MG63 (cell line): ENCODE results near the gene GRIN2C. TPM values are rescaled to one million over a fixed set of nuclear protein-coding genes. Genes with fewer than 3 reads are reported as not detected.
"Not testable (repeated sequence)": the region's sequence is repeated elsewhere in the genome, so short reads cannot be mapped to it uniquely, and the experiment has no call there.

ENCODE experiments used
- DNase-seq: peaks from one replicate; pipeline ENCODE4 v3.0.0-alpha.2; 2020
- H3K27me3 ChIP-seq: fragments of 250-450 bp; sonication (Bioruptor Pico); 2 replicates; pipeline ENCODE4 v1.5.1; 2020; ENCODE audit warnings: mild to moderate bottlenecking, moderate library complexity
- H3K36me3 ChIP-seq: fragments of 250-450 bp; sonication (Bioruptor Pico); 2 replicates; pipeline ENCODE4 v1.5.1; 2020; ENCODE audit warnings: mild to moderate bottlenecking, moderate library complexity
- H3K4me3 ChIP-seq: fragments of 250-450 bp; sonication (Bioruptor Pico); 2 replicates; pipeline ENCODE4 v1.5.1; 2020; ENCODE audit warnings: mild to moderate bottlenecking, moderate library complexity
- H3K9me3 ChIP-seq: fragments of 250-450 bp; sonication (Bioruptor Pico); 2 replicates; pipeline ENCODE4 v1.5.1; 2020; ENCODE audit warnings: mild to moderate bottlenecking, moderate library complexity
- total RNA-seq: library from RNA; depleted of rRNA; stranded (reverse); fragments of >200 nt; shearing (Covaris generic); gene quantifications from 2 replicates; pipeline ENCODE4 v1.2.3, GENCODE V29; 2014; ENCODE audit warnings: low replicate concordance; rRNA removed

The GRIN2C gene
- total RNA-seq: not detected in 2 replicates

DNA sequence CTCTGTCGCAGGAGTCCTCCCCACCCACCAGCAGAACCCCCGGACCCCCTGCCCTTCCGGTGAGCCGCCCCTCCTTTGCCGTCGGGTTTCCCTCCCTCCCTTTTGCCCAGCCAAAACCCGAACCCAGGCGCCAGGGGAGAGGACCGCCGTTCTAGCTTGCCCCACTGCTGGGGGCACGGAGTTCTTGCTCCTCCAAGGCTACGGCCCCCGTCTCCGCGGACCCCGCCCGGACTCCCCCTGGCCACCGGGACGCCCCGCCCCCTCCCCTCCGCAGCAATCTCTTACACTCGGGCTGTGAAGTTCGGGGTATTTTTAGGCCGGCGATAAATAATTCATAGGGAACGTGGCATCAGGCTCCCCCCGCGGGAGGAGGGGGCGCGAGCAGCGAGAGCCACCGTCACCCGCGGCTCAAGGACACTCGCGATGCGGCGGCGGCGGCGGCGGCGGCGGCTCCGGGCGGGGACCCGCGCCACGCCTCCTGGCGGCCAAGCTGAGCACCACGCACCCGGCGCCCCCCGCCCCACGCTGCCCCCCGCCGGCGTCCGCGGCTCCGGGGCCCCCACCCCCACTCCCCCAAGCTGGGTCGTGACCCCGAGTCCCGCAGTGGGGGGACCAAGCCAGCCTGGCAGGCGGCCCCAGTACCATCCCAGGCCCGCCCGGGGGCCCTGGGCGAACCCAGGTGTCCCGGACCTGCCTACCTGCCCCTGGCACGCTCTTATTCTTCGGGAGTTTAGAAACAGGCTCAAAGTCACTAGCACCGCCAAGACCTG, at the start of gene GRIN2C:
GRIN2C (minus strand) TSS at position 427 of the 770 bp plus-strand sequence. CDS start 4,793 bp downstream, outside the sequence.
- Histone ChIP-seq H3K9me3 (no peaks in the 10 kb centered on the region), H3K4me3 (no peak within 1 kb of the TSS), H3K27me3 (peaks cover 46% of the 10 kb centered on the region), H3K36me3 (0 out of 2 replicates have a peak, but pooled peaks cover 3% of the 10 kb centered on the region)
- DNase-seq: no peak

DNA sequence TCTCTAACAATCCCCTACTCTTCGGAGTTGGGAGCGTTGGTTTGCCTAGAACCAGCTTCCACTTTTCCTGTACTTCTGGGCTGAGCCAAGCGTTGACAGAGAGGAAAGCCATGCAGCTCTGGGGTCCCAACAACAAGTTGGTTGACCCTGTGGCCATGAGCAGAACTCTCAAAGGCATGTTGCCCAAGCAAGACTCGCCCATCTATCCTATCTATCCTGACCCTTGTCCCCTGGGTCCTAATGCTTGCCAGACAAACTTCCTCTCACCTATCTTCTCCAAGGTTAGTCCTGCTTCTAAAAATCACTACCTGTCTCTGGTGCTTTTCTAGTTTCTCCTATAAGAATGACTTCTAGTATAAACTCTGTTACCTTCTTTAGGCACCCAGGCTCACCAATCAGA, 49.4 kb upstream of the GRIN2C start:
- H3K27me3 ChIP-seq, H3K9me3 ChIP-seq, H3K4me3 ChIP-seq, H3K36me3 ChIP-seq, DNase-seq: not testable (repeated sequence)

DNA sequence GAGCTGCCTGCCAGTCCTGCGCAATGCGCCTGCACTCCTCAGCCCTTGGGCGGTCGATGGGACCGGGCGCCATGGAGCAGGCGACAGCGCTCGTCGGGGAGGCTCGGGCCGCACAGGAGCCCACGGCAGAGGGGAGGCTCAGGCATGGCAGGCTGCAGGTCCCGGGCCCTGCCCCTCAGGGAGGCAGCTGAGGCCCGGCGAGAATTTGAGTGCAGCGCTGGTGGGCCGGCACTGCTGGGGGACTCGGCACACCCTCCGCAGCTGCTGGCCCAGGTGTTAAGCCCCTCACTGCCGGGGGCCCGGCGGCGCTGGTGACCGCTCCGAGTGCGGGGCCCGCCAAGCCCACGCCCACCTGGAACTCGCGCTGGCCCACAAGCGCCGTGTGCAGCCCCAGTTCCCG, 47.3 kb upstream of the GRIN2C start:
- Histone ChIP-seq H3K9me3 (peaks cover 4% of the 10 kb centered on the region; the same call in 1 of the 2 replicates), H3K27me3 (peaks cover 4% of the 10 kb centered on the region; the same call in 1 of the 2 replicates), H3K4me3 (no peak overlapping the region), H3K36me3 (no peaks in the 10 kb centered on the region)
- no peak for DNase-seq

DNA sequence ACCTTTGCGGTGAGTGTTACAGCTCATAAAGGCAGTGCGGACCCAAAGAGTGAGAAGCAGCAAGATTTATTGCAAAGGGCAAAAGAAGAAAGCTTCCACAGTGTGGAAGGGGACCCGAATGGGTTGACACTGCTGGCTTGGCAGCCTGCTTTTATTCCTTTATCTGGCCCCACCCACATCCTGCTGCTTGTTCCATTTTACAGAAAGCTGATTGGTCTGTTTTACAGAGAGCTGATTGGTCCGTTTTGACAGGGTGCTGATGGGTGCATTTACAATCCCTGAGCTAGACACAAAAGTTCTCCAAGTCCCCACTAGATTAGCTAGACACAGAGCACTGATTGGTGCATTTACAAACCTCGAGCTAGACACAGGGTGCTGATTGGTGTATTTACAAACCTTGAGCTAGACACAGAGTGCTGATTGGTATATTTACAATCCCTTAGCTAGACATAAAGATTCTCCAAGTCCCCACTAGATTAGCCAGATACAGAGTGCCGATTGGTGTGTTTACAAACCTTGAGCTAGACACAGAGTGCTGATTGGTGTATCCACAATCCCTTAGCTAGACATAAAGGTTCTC, 46.6 kb upstream of the GRIN2C start:
- DNase-seq: peak; percentile 26
- not testable (repeated sequence) for H3K36me3 ChIP-seq, H3K4me3 ChIP-seq, H3K9me3 ChIP-seq, H3K27me3 ChIP-seq

DNA sequence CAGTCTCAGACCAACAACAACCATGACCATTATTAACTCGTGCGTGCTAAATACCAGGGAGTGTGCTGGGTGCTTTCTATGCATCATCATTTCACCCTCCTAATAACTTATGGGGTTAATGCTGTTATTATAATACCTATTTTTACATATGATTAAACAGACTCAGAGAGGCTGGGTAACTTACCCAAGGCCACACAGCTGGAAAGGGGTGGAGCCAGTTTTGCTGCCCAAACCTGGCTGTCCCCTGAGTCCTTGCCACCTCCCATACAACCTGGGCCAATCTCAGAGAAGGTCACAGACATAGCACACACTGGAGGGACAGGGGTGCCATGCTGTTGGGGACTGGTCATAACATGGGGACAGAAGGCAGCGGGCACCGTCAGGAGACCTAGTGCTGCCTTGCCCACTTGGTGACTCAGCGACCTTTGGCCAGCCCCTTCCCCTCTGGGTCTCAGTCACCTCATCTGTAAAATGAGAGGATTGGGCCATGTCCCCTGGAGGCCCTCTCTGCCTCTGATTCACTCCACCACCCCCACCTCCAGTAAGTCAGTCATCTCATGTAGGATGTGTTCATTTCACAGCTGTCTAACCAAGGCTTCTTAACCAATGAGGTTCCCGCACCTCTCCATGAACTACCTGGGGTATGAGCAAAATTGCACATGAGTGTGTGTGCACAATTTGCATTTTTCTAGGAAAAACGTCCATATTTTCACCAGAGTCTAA, 45.2 kb upstream of the GRIN2C start:
- Histone ChIP-seq H3K4me3 (no peak overlapping the region), H3K27me3 (peaks cover 4% of the 10 kb centered on the region; the same call in 1 of the 2 replicates), H3K9me3 (peaks cover 4% of the 10 kb centered on the region; the same call in 1 of the 2 replicates), H3K36me3 (no peaks in the 10 kb centered on the region)
- no peak for DNase-seq

DNA sequence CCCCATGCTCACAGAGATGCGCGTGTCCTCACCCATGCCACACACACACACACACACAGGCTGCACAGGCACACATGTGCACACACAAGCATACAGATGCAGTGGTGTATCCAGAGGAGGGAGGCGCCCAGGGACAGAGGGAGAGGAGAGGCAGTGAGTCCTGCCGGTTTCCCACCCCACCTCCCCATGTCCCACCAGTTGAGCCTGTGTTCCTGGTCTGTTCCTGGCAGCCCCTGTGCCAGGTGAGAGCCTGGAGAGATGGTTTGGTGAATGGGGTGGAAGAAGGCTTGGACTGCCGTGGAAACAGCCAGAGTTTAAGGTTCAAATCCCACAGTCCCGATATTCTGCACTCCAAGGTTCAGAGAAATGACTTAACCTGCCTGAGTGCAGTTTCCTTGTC, 44.0 kb upstream of the GRIN2C start:
- H3K36me3 ChIP-seq: no peaks in the 10 kb centered on the region
- H3K27me3 ChIP-seq: peaks cover 4% of the 10 kb centered on the region; the same call in 1 of the 2 replicates
- no peak for DNase-seq
- peaks cover 4% of the 10 kb centered on the region; the same call in 1 of the 2 replicates for H3K9me3 ChIP-seq
- H3K4me3 ChIP-seq: no peak overlapping the region

DNA sequence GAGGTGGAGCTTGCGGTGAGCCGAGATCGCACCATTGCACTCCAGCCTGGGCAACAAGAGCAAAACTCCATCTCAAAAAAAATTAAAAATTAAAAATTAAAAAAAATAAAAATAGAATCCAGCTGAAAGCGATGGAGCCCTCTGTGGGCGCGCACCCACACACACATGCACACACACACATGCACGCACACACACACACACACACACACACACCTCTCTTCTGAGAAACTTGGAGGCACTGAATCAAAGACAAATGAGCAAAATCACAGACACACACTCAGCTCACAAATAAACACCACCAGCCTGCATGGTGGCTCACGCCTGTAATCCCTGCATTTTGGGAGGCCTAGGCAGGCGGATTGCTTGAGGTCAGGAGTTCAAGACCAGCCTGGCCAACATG, 43.3 kb upstream of the GRIN2C start:
- H3K36me3 ChIP-seq: no peaks in the 10 kb centered on the region
- H3K27me3 ChIP-seq: peaks cover 4% of the 10 kb centered on the region; the same call in 1 of the 2 replicates
- H3K4me3 ChIP-seq: no peak overlapping the region
- DNase-seq: no peak
- H3K9me3 ChIP-seq: peaks cover 4% of the 10 kb centered on the region; the same call in 1 of the 2 replicates

DNA sequence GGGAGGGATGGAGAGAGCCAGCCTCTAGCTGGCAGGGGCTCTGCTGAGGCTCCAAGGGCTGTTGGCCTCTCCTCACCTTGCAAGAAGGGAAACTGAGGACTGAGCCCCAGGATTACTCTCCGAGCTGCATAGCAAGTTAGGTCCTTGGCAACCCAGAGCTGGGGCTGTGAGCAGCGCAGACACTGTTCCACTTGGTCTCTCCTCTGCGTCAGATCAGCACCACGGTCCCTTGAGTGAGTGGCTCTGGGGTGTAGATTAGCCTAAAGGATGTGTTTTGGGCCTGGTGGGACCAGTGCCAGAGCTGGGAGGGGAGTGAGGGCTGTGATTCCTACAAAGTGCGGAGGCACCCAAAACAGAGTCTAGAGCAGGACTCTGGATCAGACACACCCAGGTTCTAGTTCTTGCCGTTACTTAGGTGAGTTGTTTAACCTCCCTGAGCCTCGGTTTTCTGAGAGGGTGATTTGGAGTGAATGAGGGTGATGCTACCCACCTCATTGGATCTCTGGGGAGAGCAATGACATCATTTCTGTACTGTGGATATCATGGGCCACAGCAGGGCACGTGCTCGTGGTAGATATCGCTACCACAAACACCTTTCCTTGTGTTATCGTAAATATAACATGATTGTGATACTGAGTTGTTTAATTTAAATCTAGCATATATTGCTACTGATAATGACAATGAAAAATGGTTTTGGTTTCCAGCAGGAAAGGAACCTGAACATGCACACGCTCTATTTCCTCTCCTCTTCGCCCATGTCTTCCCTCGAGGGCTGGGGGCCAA, 41.9 kb upstream of the GRIN2C start:
- no peak overlapping the region for H3K4me3 ChIP-seq
- peaks cover 4% of the 10 kb centered on the region for H3K27me3 ChIP-seq
- H3K9me3 ChIP-seq: peaks cover 3% of the 10 kb centered on the region; the same call in 1 of the 2 replicates
- no peaks in the 10 kb centered on the region for H3K36me3 ChIP-seq
- no peak for DNase-seq

DNA sequence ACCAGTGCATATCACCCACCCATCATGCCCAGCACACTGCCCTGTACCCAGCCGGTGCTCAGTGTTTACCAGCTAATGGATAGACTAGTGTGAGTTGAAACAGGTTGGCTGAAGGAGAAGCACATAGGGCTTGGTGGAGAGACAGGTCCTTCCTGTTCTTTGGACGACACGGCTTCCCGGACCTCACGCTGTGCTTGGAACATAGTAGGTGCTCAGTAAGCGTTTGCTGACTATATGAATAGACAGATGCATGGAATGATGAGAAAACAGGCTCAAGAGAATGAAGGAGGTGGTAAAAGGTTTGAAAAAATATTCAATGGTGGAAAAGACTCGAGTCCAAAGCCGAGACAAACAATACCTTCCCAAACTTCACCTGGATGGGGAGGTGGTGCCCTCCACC, 40.5 kb upstream of the GRIN2C start:
- H3K36me3 ChIP-seq: no peaks in the 10 kb centered on the region
- H3K9me3 ChIP-seq: no peaks in the 10 kb centered on the region
- H3K27me3 ChIP-seq: peaks cover 9% of the 10 kb centered on the region
- no peak overlapping the region for H3K4me3 ChIP-seq
- DNase-seq: no peak

DNA sequence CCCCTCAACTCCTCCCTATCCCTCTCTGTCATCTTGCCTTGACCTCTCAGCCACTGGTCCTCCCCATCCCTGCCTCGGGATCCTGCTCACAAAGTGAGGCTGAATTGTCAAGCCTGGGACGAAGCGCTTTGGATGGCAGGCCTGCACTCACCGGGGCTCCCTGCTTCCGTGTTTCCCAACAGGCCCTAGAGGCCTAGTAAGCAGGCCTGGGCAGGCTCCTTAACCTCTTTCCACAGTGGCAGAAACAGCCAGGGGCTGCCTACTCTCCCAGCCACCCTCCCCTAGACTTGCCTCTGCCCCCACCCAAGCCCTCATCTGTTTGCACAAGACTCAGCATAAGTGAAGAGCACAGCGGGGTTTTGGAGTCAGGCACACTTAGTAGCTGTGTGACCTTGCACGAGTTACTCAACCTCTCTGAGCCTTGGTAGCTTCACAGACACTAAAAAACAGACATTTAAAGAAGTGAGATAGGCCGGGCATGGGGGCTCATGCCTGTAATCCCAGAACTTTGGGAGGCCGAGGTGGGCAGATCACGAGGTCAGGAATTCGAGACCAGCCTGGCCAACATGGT, 38.8 kb upstream of the GRIN2C start:
- H3K36me3 ChIP-seq: no peaks in the 10 kb centered on the region
- DNase-seq: no peak
- peaks cover 22% of the 10 kb centered on the region for H3K27me3 ChIP-seq
- no peaks in the 10 kb centered on the region for H3K9me3 ChIP-seq
- no peak overlapping the region for H3K4me3 ChIP-seq

DNA sequence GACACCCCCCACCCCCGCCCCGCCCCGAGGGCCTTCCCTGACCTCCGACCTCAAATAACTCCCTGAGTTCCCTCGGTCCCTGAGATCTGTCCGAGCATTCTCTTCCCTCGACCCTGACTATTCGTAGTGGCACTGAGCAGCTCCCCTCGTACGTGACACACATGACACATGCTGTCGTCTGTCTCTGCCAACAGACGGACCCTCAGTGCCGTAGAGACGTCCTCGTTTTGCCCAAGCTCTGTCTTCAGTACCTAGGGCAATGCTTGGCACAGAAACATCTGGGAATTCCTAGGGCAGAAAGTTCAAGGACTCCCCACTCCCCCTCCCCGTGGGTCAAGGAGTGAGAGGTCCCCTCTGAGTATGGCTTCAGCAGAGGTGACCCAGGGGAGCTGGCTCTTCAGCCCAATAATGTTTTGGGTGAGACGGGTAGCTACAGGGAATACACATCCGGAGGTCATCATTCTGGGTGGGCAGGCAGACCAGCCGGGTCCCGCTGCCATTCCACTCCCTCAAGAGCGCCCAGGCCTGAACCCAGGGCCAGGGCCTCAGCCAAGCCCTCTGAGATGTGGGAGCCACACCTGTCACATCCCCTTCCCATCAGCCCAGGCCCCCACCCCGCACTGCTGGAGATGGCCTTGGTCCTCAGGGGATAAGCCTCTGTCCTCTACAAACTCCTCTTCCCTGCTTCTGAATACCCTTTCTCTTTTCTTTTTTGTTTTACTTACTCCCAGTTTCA, 34.4 kb upstream of the GRIN2C start:
- no peak for DNase-seq
- no peak overlapping the region for H3K4me3 ChIP-seq
- peaks cover 25% of the 10 kb centered on the region for H3K27me3 ChIP-seq
- no peaks in the 10 kb centered on the region for H3K36me3 ChIP-seq
- H3K9me3 ChIP-seq: no peaks in the 10 kb centered on the region

DNA sequence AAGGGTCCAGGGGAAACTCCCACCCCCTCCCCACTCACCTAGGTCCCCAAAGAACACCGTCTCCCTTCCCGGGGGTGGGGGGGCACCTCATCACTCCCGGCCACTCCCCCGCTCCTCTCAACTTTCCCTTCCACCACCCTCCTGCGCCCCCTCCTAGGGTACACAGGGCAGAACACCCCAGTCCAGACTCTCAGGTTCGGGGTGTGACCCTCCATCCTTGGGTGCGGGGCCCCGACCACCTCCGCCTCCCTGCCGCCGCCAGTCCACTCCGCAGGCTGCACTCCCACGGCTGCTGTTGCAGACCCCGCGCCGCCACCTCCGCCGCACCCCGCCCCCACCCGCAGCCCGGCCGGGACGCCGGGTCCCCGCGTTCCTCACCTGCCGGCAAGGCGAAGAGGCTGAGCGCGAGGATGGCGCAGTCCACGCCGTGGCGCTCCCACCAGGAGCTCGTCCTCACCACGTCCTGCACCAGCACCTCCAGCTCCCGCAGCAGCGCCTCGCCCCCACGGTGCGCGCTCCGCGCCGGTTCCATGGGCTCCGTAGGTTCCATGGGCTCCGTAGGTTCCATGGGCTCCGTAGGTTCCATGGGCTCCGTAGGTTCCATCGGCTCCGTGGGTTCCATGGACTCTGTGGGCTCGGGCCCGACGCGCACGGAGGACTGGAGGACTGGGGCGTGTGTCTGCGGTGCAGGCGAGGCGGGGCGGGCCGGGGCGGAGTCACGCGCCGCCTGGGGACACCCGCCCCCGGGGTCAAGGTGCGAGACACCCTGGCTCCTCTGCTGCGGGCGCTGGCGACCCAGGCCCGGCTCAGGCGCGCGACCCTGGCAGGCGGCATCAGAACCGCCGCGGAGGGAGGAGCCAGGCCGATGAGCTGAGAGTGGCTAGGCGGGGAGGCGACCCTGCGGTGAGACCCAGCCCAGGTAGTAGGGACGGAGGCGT, 33.6 kb upstream of the GRIN2C start, which contains the start of gene FADS6:
FADS6 (minus strand) TSS at position 660 of the 938 bp plus-strand sequence; CDS start at position 622, 38 bp downstream.
- H3K4me3 ChIP-seq: no peak within 1 kb of the TSS

DNA sequence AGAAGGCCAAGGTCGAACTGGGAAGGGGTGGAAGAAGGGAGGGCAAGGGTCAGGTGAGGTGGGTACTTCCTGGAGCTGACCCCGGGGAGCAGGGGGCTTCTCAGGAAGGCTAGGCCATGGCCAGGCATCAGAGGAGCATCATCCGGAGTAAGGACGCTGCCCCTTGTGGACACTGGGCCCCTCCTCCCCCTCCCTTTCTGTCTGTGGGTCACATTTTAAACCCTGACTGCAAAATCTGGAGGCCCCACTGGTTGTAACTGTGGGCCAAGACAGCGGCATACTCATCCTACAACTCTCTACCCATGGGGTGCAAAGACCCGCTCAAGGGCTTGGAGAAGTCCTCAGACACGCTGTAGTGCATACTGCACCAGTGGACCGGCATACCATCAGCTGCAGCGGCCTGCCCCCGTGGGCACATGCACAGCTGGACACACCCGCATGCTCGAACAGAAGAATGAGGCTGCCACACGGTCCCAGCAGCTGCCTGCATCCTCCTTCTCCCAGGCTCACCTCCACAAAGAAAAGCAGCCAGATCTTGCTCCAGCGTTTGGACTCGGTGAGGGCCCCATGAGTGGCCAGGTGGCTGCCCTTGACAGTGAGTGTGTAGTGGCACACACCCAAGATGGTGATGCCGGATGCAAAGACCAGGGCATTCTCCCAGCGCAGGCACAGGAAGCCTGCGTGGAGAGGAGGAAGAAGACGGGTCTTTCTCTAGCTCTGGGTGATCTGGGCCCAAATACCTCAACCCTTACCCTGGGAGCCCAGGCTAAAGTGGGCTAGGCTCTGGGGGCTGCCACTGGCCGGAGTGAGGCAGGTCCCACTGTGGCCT, 32.5 kb upstream of the GRIN2C start:
- Histone ChIP-seq H3K4me3 (no peak overlapping the region), H3K27me3 (peaks cover 25% of the 10 kb centered on the region), H3K36me3 (no peaks in the 10 kb centered on the region), H3K9me3 (no peaks in the 10 kb centered on the region)
- peak; percentile 31 for DNase-seq

More for the DNA sequence above, 33.6 kb upstream of the GRIN2C start, which contains the start of gene FADS6:
- Histone ChIP-seq H3K36me3 (no peaks in the 10 kb centered on the region), H3K27me3 (peaks cover 25% of the 10 kb centered on the region), H3K9me3 (no peaks in the 10 kb centered on the region)
- no peak for DNase-seq

DNA sequence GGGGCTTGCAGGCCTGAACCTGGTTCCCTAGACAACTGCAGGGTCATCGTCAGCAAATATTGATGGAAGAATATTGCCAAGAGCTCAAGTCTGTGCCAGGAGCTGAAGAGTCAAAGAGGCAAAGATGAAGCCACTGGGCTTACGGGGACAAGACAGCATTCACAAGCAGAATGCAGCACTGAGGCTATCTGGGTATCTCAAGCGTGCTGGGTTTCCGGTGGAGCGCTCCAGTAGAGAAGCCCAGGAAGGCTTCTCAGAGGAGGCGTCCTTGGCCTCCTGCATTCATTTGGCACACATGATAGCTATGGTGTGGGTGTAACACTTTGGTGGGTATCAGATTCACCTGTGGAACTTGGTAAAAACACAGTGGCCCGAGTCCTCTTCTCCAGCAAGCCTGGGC, 30.9 kb upstream of the GRIN2C start:
- Histone ChIP-seq H3K36me3 (no peaks in the 10 kb centered on the region), H3K27me3 (peaks cover 17% of the 10 kb centered on the region), H3K4me3 (no peak overlapping the region), H3K9me3 (no peaks in the 10 kb centered on the region)
- DNase-seq: no peak
